Hepatic stellate cell (primary cell): ENCODE results near the gene FAR2.
"Not testable (repeated sequence)": the region's sequence is repeated elsewhere in the genome, so short reads cannot be mapped to it uniquely, and the experiment has no call there.

Experiments
- DNase-seq: peaks from one replicate; pipeline ENCODE4 v3.0.0; 2011; ENCODE audit warnings: low spot score

The FAR2 gene

GRCh38 chr12:29148911-29149690 lies at the start of gene FAR2:
Gene FAR2 (plus strand): TSS chr12:29149278. CDS start chr12:29270450, 121,172 bp downstream.
- peak; percentile 59 for DNase-seq

- DNase-seq, result no peak
Measured at GRCh38 chr12:29102741-29103140, 46.3 kb upstream of the FAR2 start.

DNA sequence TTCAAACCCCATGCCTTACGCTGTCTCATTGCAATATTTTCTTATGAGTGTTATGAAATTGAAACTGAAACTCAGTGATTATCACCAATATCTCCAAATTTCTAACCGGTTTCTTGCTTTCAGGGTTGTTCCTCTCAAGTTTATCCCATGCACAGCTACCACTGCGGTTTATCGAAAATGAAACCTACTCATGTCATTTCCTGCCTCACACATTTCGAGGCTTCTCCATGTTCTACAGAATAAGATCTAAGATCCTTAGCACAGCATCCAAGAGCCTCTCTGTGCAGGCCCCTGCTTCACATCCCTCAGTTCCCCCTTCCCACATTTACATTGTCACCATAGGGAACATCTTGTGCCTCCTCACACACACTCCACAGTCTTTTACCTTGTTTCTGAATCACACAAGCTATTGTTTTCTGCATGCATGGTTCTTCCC lies 45.5 kb upstream of the FAR2 start:
- DNase-seq, result no peak

- no peak for DNase-seq
Measured at GRCh38 chr12:29104516-29104915, 44.6 kb upstream of the FAR2 start.

- DNase-seq, result no peak
Measured at GRCh38 chr12:29110506-29111442, 38.3 kb upstream of the FAR2 start.

DNA sequence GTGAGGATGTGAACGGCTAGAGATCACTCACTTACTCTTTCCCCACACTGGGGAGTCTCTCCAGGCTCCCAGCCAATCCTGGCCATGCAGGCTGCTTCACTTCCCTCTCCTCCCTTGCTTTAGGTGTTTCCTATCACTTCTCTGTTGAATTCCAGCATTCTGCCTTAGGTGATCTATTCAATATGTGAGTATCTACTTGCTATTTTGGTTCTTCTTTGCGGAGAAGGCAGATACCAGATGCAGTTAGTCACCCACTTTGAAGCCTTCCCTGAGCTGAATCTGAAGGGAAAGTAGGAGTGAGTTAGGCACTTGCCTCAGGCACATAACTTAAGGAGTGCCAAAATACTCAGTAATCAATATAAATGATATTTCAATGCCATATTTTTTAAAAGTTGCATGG lies 36.0 kb upstream of the FAR2 start:
- DNase-seq, result no peak

DNA sequence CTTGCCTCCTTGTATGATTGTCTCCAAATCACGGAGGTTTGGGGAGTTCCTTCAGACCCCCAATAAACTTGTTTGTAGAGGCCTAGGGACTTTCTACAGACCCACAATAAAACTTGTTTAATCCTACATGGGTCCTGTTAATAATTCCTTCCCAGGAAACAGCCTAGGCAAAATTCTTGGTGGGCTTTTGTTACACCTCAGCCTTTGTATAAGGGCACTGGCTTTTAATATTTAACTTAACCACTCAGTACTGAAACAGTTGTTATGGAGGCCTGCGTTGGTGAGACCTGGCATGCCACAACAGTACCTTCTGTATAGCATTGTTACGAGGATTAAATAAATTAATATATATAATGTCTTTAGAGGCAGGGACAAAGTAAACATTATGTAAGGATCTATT lies 32.7 kb upstream of the FAR2 start:
- DNase-seq, result no peak

- no peak for DNase-seq
Measured at GRCh38 chr12:29131539-29131938, 17.5 kb upstream of the FAR2 start.

GRCh38 chr12:29132316-29132715 lies 16.8 kb upstream of the FAR2 start:
- no peak for DNase-seq

- peak; percentile 9 for DNase-seq
Measured at GRCh38 chr12:29133181-29133580, 15.9 kb upstream of the FAR2 start.

DNA sequence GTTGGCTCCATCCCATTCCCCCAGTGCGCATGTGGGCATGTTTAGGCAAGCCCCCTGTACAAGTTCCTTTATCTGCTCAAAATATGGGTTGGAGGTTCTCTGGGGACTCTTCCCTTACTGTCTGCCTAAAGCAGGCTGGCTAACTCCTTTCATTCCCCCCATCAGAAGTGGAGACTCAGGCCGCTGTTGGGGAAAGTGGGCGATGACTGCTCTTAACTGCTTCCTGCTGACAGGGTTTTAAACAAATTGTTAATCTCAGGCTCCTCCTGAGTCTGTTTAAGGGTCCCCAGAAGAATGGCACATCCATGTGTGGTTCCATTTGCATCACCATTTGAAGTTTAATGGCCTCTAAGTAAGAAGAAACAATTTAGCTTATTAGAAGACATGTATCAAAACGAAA lies 15.4 kb upstream of the FAR2 start:
- DNase-seq, result no peak

DNA sequence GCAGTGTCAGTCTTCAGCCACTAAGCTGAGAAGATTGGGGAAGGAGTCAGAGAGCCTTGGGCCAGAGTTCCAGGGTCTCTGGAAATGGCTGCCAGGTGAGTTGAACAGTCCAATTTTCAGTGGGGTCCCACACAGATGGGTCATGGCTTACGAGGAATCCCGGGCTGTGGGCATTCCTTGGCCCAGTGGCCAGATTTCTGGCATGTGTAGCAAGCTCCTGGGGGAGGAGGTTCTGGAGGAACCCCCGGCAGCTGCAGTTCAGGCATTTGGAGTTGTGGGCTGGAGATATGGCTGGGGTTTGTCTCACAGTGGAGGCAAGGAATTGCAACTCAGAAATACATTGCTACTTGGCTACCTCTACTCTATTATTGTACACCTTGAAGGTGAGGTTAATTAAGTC lies 10.8 kb upstream of the FAR2 start:
- DNase-seq, result not testable (repeated sequence)

- not testable (repeated sequence) for DNase-seq
Measured at GRCh38 chr12:29138855-29139254, 10.2 kb upstream of the FAR2 start.

- no peak for DNase-seq
Measured at GRCh38 chr12:29145372-29146170, 3.5 kb upstream of the FAR2 start.

DNA sequence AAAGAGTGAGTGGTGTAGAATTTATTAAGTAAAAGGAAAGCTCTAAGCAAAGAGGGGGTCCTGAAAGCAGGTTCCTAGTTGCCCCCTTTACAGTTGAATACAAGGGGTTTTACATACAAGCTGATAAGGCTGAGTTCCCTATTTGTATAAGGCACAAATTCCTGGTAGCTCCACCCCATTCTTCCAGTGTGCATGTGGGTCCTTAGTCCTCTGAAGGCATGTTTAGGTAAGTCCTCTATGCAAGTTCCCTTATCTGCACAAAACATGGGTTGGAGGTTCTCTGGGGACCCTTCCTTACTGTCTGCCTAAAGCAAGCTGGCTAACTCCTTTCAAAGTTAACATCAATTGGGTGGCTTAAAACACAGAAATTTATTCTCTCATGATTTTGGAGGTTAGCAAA lies 2.9 kb upstream of the FAR2 start:
- no peak for DNase-seq

GRCh38 chr12:29147731-29148595 lies 1.1 kb upstream of the FAR2 start:
- peak; percentile 38 for DNase-seq

DNA sequence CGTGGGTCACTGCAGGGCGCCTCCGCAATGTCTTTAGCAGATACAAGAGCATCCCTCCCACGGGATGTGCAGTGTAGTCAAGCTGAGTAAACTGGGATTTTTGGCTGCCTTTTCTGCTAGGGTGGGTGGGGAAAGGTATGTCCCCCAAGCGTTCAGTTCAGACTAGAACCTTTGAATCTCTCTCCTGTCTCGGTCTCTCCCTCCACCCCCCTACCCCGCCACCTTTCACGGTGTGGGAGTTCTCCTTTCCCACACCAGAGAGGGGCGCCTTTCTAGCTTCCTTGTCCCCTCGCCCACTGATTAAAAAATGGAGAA lies 525 bp upstream of the FAR2 start:
- peak; percentile 50 for DNase-seq

GRCh38 chr12:29149691-29150281 lies 708 bp downstream of the FAR2 start:
- DNase-seq, result no peak

- DNase-seq, result no peak
Measured at GRCh38 chr12:29150462-29150861, 1.4 kb downstream of the FAR2 start.

GRCh38 chr12:29152223-29152868 lies 3.3 kb downstream of the FAR2 start:
- DNase-seq, result no peak
